HepG2 (cell line): ENCODE results near the gene ADCK2. TPM values are rescaled to one million over a fixed set of nuclear protein-coding genes. Genes with fewer than 3 reads are reported as not detected.

Experiments
- ASH2L ChIP-seq: fragments of 300-600, 200-600 bp; sonication (generic); IDR thresholded peaks from 2 replicates; pipeline ENCODE4 v1.7.0; 2017; ENCODE audit warnings: low read depth, mild to moderate bottlenecking, moderate library complexity, mixed read lengths, low read length; ENCODE audit not compliant: insufficient read length
- ATM ChIP-seq: fragments of 450-650 bp; IDR thresholded peaks from 2 replicates; pipeline ENCODE4 v1.7.1; 2017; ENCODE audit warnings: mild to moderate bottlenecking, borderline replicate concordance
- CAMTA2 ChIP-seq: sonication (generic); formaldehyde crosslinking; IDR thresholded peaks from 2 replicates; pipeline ENCODE4 v1.4.0; 2020; ENCODE audit warnings: mild to moderate bottlenecking, missing genetic modification reagents, borderline replicate concordance
- DMAP1 ChIP-seq: IDR thresholded peaks from 2 replicates; pipeline ENCODE4 v1.6.1; 2016
- ELF1 ChIP-seq: sonication (generic); formaldehyde crosslinking; IDR thresholded peaks from 2 replicates; pipeline ENCODE4 v1.4.0; 2020; ENCODE audit warnings: missing genetic modification reagents
- EZH2 ChIP-seq: conservative IDR thresholded peaks from 2 replicates; pipeline ENCODE4 v1.6.1; 2012; ENCODE audit warnings: mild to moderate bottlenecking, low read depth, low read length, moderate library complexity
- FOXK2 ChIP-seq: fragments of 450-650 bp; IDR thresholded peaks from 2 replicates; pipeline ENCODE4 v1.6.1; 2016
- GATAD1 ChIP-seq: IDR thresholded peaks from 2 replicates; pipeline ENCODE4 v1.6.1; 2016; ENCODE audit warnings: missing genetic modification reagents, missing compliant biosample characterization
- HOXA3 ChIP-seq: sonication (generic); formaldehyde crosslinking; IDR thresholded peaks from 2 replicates; pipeline ENCODE4 v1.5.0; 2020; ENCODE audit warnings: missing genetic modification reagents
- IRX3 ChIP-seq: sonication (generic); formaldehyde crosslinking; IDR thresholded peaks from 2 replicates; pipeline ENCODE4 v1.8.1; 2023; ENCODE audit warnings: mild to moderate bottlenecking, low read depth, missing genetic modification reagents, borderline replicate concordance
- JUNB ChIP-seq: sonication (generic); formaldehyde crosslinking; IDR thresholded peaks from 2 replicates; pipeline ENCODE4 v1.8.0; 2022; ENCODE audit warnings: missing genetic modification reagents, mild to moderate bottlenecking, borderline replicate concordance
- KLF12 ChIP-seq: sonication (generic); formaldehyde crosslinking; IDR thresholded peaks from 2 replicates; pipeline ENCODE4 v1.4.0; 2020; ENCODE audit warnings: missing genetic modification reagents, borderline replicate concordance
- MYNN ChIP-seq: sonication (generic); formaldehyde crosslinking; IDR thresholded peaks from 2 replicates; pipeline ENCODE4 v1.4.0; 2020; ENCODE audit warnings: mild to moderate bottlenecking, low read depth, missing genetic modification reagents
- MYPOP ChIP-seq: sonication (generic); formaldehyde crosslinking; IDR thresholded peaks from 2 replicates; pipeline ENCODE4 v1.8.1; 2023; ENCODE audit warnings: mild to moderate bottlenecking, moderate library complexity, missing genetic modification reagents
- NONO ChIP-seq, 2 experiments: fragments of 450-650 bp in 1 of 2; sonication (generic) in 1 of 2; formaldehyde crosslinking in 1 of 2; IDR thresholded peaks in 1 of 2; conservative IDR thresholded peaks in 1 of 2; 2 replicates each; pipeline versions ENCODE4 v1.6.1 to v1.8.0; 2017 to 2022; ENCODE audit warnings: mild to moderate bottlenecking in 1 of 2, missing genetic modification reagents in 1 of 2, moderate library complexity in 1 of 2
- PITX1 ChIP-seq: sonication (generic); formaldehyde crosslinking; IDR thresholded peaks from 2 replicates; pipeline ENCODE4 v1.5.1; 2020; ENCODE audit warnings: mild to moderate bottlenecking, missing genetic modification reagents
- THYN1 ChIP-seq: sonication (generic); formaldehyde crosslinking; IDR thresholded peaks from 2 replicates; pipeline ENCODE4 v1.8.1; 2023; ENCODE audit warnings: low read depth, mild to moderate bottlenecking, moderate library complexity, missing genetic modification reagents, borderline replicate concordance
- ZNF282 ChIP-seq: fragments of 450-650 bp; IDR thresholded peaks from 2 replicates; pipeline ENCODE4 v1.6.1; 2018; ENCODE audit not compliant: partially characterized antibody
- ZNF30 ChIP-seq: sonication (generic); formaldehyde crosslinking; IDR thresholded peaks from 2 replicates; pipeline ENCODE4 v1.5.0; 2020; ENCODE audit warnings: mild to moderate bottlenecking, missing genetic modification reagents
- ZNF354B ChIP-seq: sonication (generic); formaldehyde crosslinking; IDR thresholded peaks from 2 replicates; pipeline ENCODE4 v1.8.0; 2022; ENCODE audit warnings: mild to moderate bottlenecking, missing genetic modification reagents
- ZNF503 ChIP-seq: sonication (generic); formaldehyde crosslinking; IDR thresholded peaks from 2 replicates; pipeline ENCODE4 v1.4.0; 2020; ENCODE audit warnings: missing genetic modification reagents
- ZNF557 ChIP-seq: sonication (generic); formaldehyde crosslinking; IDR thresholded peaks from 2 replicates; pipeline ENCODE4 v1.4.0; 2020; ENCODE audit warnings: missing genetic modification reagents
- ZNF570 ChIP-seq: sonication (generic); formaldehyde crosslinking; IDR thresholded peaks from 2 replicates; pipeline ENCODE4 v1.4.0; 2020; ENCODE audit warnings: mild to moderate bottlenecking, missing genetic modification reagents, borderline replicate concordance
- ZSCAN29 ChIP-seq: sonication (generic); formaldehyde crosslinking; conservative IDR thresholded peaks from 2 replicates; pipeline ENCODE4 v1.4.0; 2020; ENCODE audit warnings: mild to moderate bottlenecking, missing genetic modification reagents
- polyA plus RNA-seq, 8 experiments: library from polyadenylated mRNA; depleted of rRNA in 3 of 8; stranded (reverse) in 7 of 8; unstranded in 1 of 8; fragments of >200 nt; fragmentation: Illumina TruSeq in 4 of 8; extraction: Trizol in 4 of 8; gene quantifications; 2 replicates each; pipeline versions ENCODE4 v1.2.1 to v1.2.3, GENCODE V29; 2011 to 2016; ENCODE audit warnings: low read depth in 4 of 8, missing spikeins in 1 of 8, mixed read lengths in 1 of 8; ENCODE audit not compliant: insufficient read depth in 1 of 8
- total RNA-seq, 5 experiments: library from RNA; depleted of rRNA; stranded (reverse); fragments of >200 nt; fragmentation: Illumina TruSeq; extraction: Trizol; gene quantifications; 2 replicates each; pipeline ENCODE4 v1.2.3, GENCODE V29; 2016; ENCODE audit warnings: low read depth in 1 of 5
- TF ChIP-seq, protein P1 (sequence below): IDR thresholded peaks from 2 replicates; pipeline ENCODE4 v1.6.1; 2018; ENCODE audit warnings: missing genetic modification reagents, mild to moderate bottlenecking, missing compliant biosample characterization

The ADCK2 gene
- total and polyA plus RNA-seq, 2 of the 13 experiments (the other 11 are each of a cell fraction or from before 2014, with no cell fraction given) = 8.6 to 18.8 TPM

DNA sequence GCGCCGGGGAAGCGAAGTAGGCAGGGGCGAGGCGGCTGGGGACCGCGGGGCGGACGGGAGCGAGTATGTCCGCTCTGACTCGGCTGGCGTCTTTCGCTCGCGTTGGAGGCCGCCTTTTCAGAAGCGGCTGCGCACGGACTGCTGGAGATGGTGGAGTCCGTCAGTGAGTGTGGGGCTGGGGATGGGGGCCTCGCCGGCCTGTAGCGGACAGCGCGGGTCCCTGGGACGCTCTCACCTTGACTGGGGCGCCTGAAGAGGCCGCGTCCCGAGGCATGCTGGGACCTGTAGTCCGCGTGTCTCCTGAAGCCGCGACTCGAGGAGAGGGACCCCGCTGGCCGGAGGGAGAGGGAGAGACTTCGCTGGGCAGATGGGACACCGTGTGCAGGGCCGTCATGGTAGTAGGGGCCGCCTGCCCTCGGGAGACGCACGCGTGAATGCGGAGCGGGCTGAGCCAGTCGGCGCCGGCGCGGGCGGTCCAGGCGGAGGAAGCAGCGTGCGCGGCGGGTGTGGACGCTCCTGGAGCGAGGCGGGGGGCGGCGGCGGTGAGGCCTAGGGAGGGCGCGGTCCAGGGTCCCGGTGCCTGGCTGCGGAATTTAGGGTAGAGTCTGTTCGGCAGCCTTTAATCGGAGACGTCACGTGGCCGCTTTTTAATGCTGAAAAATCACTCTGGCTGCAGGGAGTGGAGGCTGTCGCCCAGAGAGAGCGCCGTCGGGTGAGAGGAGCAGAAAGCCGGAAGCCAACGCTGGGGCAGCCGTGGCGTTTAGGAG is 24.1 kb downstream of the ADCK2 start, which contains the start of gene NDUFB2 (continued):
- TF ChIP-seq ZNF503 (CRISPR knock-in tag) (no peak), PITX1 (CRISPR knock-in tag) (peak; percentile 43; the same call in 1 of the 2 replicates), ELF1 (CRISPR knock-in tag) (peak; percentile 70), ZNF557 (CRISPR knock-in tag) (no peak), KLF12 (CRISPR knock-in tag) (peak; percentile 86), NONO (IDR thresholded peaks at IDR 0.05) (no peak), NONO (CRISPR knock-in tag; conservative IDR thresholded peaks at IDR 0.05) (peak; percentile 88), CAMTA2 (CRISPR knock-in tag) (no peak), EZH2 (no peak), MYNN (CRISPR knock-in tag) (peak; percentile 37; the same call in 1 of the 2 replicates), ZNF570 (no peak), THYN1 (CRISPR knock-in tag) (no peak), JUNB (CRISPR knock-in tag) (peak; percentile 11; the same call in 1 of the 2 replicates), GATAD1 (CRISPR knock-in tag) (peak; percentile 79; the same call in 1 of the 2 replicates), ATM (no peak), ZNF282 (no peak), DMAP1 (CRISPR knock-in tag) (peak; percentile 93), ZSCAN29 (CRISPR knock-in tag) (peak; percentile 66; the same call in 1 of the 2 replicates), ASH2L (peak; percentile 87), FOXK2 (no peak), ZNF30 (CRISPR knock-in tag) (no peak; the same call in none of the 2 replicates), HOXA3 (CRISPR knock-in tag) (peak; percentile 78), MYPOP (CRISPR knock-in tag) (peak; percentile 74; the same call in 1 of the 2 replicates), IRX3 (peak; percentile 71; the same call in 1 of the 2 replicates), ZNF354B (CRISPR knock-in tag) (peak; percentile 88; the same call in 1 of the 2 replicates)
- TF ChIP-seq, protein P1, sequence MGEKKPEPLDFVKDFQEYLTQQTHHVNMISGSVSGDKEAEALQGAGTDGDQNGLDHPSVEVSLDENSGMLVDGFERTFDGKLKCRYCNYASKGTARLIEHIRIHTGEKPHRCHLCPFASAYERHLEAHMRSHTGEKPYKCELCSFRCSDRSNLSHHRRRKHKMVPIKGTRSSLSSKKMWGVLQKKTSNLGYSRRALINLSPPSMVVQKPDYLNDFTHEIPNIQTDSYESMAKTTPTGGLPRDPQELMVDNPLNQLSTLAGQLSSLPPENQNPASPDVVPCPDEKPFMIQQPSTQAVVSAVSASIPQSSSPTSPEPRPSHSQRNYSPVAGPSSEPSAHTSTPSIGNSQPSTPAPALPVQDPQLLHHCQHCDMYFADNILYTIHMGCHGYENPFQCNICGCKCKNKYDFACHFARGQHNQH (CRISPR knock-in tag) = peak; percentile 63
